HepG2 (cell line): ENCODE data around the gene GPC2. TPM values are rescaled to one million over a fixed set of nuclear protein-coding genes. Genes with fewer than 3 reads are reported as not detected.

Source experiments
- ATM ChIP-seq: fragments of 450-650 bp; IDR thresholded peaks from 2 replicates; pipeline ENCODE4 v1.7.1; 2017; ENCODE audit warnings: mild to moderate bottlenecking, borderline replicate concordance
- ETV6 ChIP-seq: sonication (generic); formaldehyde crosslinking; conservative IDR thresholded peaks from 2 replicates; pipeline ENCODE4 v1.4.0; 2020; ENCODE audit warnings: missing genetic modification reagents
- FOSL1 ChIP-seq: sonication (generic); formaldehyde crosslinking; IDR thresholded peaks from 2 replicates; pipeline ENCODE4 v1.9.0; 2021; ENCODE audit warnings: missing genetic modification reagents, borderline replicate concordance
- FOXM1 ChIP-seq: sonication (generic); formaldehyde crosslinking; IDR thresholded peaks from 2 replicates; pipeline ENCODE4 v1.5.0; 2020; ENCODE audit warnings: missing genetic modification reagents
- LCORL ChIP-seq, 2 experiments: fragments of 450-650 bp in 1 of 2; sonication (generic) in 1 of 2; formaldehyde crosslinking in 1 of 2; IDR thresholded peaks; 2 replicates each; pipeline versions ENCODE4 v1.5.0 to v1.6.1; 2017 to 2020; ENCODE audit warnings: antibody characterized with exemption in 1 of 2, missing genetic modification reagents in 1 of 2
- NFE2L2 ChIP-seq: fragments of 150-350 bp; IDR thresholded peaks from 2 replicates; pipeline ENCODE4 v1.6.1; 2014; ENCODE audit warnings: low read length
- PHF20 ChIP-seq: sonication (generic); formaldehyde crosslinking; IDR thresholded peaks from 2 replicates; pipeline ENCODE4 v1.5.0; 2020; ENCODE audit warnings: mild to moderate bottlenecking, missing genetic modification reagents
- SKIL ChIP-seq: sonication (generic); formaldehyde crosslinking; IDR thresholded peaks from 2 replicates; pipeline ENCODE4 v1.8.0; 2022; ENCODE audit warnings: missing genetic modification reagents, mild to moderate bottlenecking, moderate library complexity, borderline replicate concordance
- SP140L ChIP-seq: sonication (generic); formaldehyde crosslinking; IDR thresholded peaks from 2 replicates; pipeline ENCODE4 v1.4.0; 2020; ENCODE audit warnings: missing genetic modification reagents, borderline replicate concordance
- SP4 ChIP-seq: sonication (generic); formaldehyde crosslinking; IDR thresholded peaks from 2 replicates; pipeline ENCODE4 v1.8.1; 2023; ENCODE audit warnings: mild to moderate bottlenecking, missing genetic modification reagents
- SP5 ChIP-seq: IDR thresholded peaks from 2 replicates; pipeline ENCODE4 v1.6.1; 2016; ENCODE audit warnings: low read depth, borderline replicate concordance
- TFAP4 ChIP-seq: sonication (generic); IDR thresholded peaks from 2 replicates; pipeline ENCODE4 v1.6.1; 2016; ENCODE audit warnings: low read depth, borderline replicate concordance
- TOPORS ChIP-seq: sonication (generic); formaldehyde crosslinking; IDR thresholded peaks from 2 replicates; pipeline ENCODE4 v1.8.0; 2023; ENCODE audit warnings: mild to moderate bottlenecking, missing genetic modification reagents
- ZFP36L2 ChIP-seq: sonication (generic); formaldehyde crosslinking; IDR thresholded peaks from 2 replicates; pipeline ENCODE4 v1.4.0; 2020; ENCODE audit warnings: missing genetic modification reagents
- ZKSCAN5 ChIP-seq: sonication (generic); formaldehyde crosslinking; IDR thresholded peaks from 2 replicates; pipeline ENCODE4 v1.5.1; 2020; ENCODE audit warnings: mild to moderate bottlenecking, missing genetic modification reagents
- ZMAT3 ChIP-seq: sonication (generic); formaldehyde crosslinking; conservative IDR thresholded peaks from 2 replicates; pipeline ENCODE4 v1.7.0; 2021; ENCODE audit warnings: missing genetic modification reagents
- ZNF17 ChIP-seq: sonication (generic); formaldehyde crosslinking; IDR thresholded peaks from 2 replicates; pipeline ENCODE4 v1.5.0; 2020; ENCODE audit warnings: mild to moderate bottlenecking, missing genetic modification reagents
- ZNF276 ChIP-seq: sonication (generic); formaldehyde crosslinking; IDR thresholded peaks from 2 replicates; pipeline ENCODE4 v1.4.0; 2020; ENCODE audit warnings: mild to moderate bottlenecking, low read depth, missing genetic modification reagents
- ZNF281 ChIP-seq: sonication (generic); formaldehyde crosslinking; IDR thresholded peaks from 2 replicates; pipeline ENCODE4 v1.4.0; 2020; ENCODE audit warnings: missing genetic modification reagents, borderline replicate concordance
- ZNF430 ChIP-seq: sonication (generic); formaldehyde crosslinking; IDR thresholded peaks from 2 replicates; pipeline ENCODE4 v1.9.0; 2021; ENCODE audit warnings: mild to moderate bottlenecking, missing genetic modification reagents
- ZNF75D ChIP-seq: sonication (generic); formaldehyde crosslinking; IDR thresholded peaks from 2 replicates; pipeline ENCODE4 v1.8.1; 2023; ENCODE audit warnings: missing genetic modification reagents, mild to moderate bottlenecking, borderline replicate concordance
- ZNF790 ChIP-seq: sonication (generic); formaldehyde crosslinking; IDR thresholded peaks from 2 replicates; pipeline ENCODE4 v1.8.0; 2022; ENCODE audit warnings: missing genetic modification reagents, mild to moderate bottlenecking, borderline replicate concordance
- ZSCAN12 ChIP-seq: sonication (generic); formaldehyde crosslinking; IDR thresholded peaks from 2 replicates; pipeline ENCODE4 v1.9.0; 2021; ENCODE audit warnings: mild to moderate bottlenecking, missing genetic modification reagents
- polyA plus RNA-seq, 8 experiments: library from polyadenylated mRNA; depleted of rRNA in 3 of 8; stranded (reverse) in 7 of 8; unstranded in 1 of 8; fragments of >200 nt; fragmentation: Illumina TruSeq in 4 of 8; extraction: Trizol in 4 of 8; gene quantifications; 2 replicates each; pipeline versions ENCODE4 v1.2.1 to v1.2.3, GENCODE V29; 2011 to 2016; ENCODE audit warnings: low read depth in 4 of 8, missing spikeins in 1 of 8, mixed read lengths in 1 of 8; ENCODE audit not compliant: insufficient read depth in 1 of 8
- total RNA-seq, 5 experiments: library from RNA; depleted of rRNA; stranded (reverse); fragments of >200 nt; fragmentation: Illumina TruSeq; extraction: Trizol; gene quantifications; 2 replicates each; pipeline ENCODE4 v1.2.3, GENCODE V29; 2016; ENCODE audit warnings: low read depth in 1 of 5

Gene GPC2
- total and polyA plus RNA-seq, 2 of the 13 experiments (the other 11 are each of a cell fraction or from before 2014, with no cell fraction given): 0.64 to 0.78 TPM

GRCh38 chr7:100148559-100149328 is 28.4 kb downstream of the GPC2 start, which contains the start of gene LAMTOR4 (continued):
- TF ChIP-seq TOPORS (no peak), ZMAT3 (CRISPR knock-in tag) (0 out of 2 replicates have a peak, but pooled peaks have one; percentile 67), SP140L (CRISPR knock-in tag) (no peak), LCORL (IDR thresholded peaks at IDR 0.05) (no peak), LCORL (CRISPR knock-in tag; IDR thresholded peaks at IDR 0.05) (peak; percentile 46; the same call in 1 of the 2 replicates), ZNF17 (CRISPR knock-in tag) (no peak), SP4 (CRISPR knock-in tag) (peak; percentile 96), SKIL (CRISPR knock-in tag) (no peak), ZNF430 (peak; percentile 74; the same call in 1 of the 2 replicates), FOSL1 (CRISPR knock-in tag) (no peak), ZFP36L2 (CRISPR knock-in tag) (no peak), ETV6 (CRISPR knock-in tag) (0 out of 2 replicates have a peak, but pooled peaks have one; percentile 63), ATM (no peak), ZNF790 (CRISPR knock-in tag) (no peak), ZSCAN12 (CRISPR knock-in tag) (no peak), ZNF281 (CRISPR knock-in tag) (no peak), SP5 (peak; percentile 47), ZNF276 (peak; percentile 75; the same call in 1 of the 2 replicates), TFAP4 (no peak), ZNF75D (no peak), FOXM1 (CRISPR knock-in tag) (no peak), PHF20 (peak; percentile 76), NFE2L2 (no peak), ZKSCAN5 (CRISPR knock-in tag) (no peak)
